Fibroblast of the aortic adventitia (primary cell): Measurements from ENCODE around the gene PLRG1. TPM values are rescaled to one million over a fixed set of nuclear protein-coding genes. Genes with fewer than 3 reads are reported as not detected.

Experiments
- small RNA-seq: library from RNA; depleted of rRNA; stranded (forward); fragments of <200 nt; gene quantifications from one replicate; pipeline ENCODE3, GENCODE V24; 2012
- total RNA-seq: library from RNA; depleted of rRNA; stranded (reverse); fragments of >200 nt; gene quantifications from 2 replicates; pipeline ENCODE4 v1.2.3, GENCODE V29; 2012; ENCODE audit warnings: low replicate concordance

The PLRG1 gene
- total RNA-seq, 1 donor = 79.6 TPM

Small RNA genes within 50 kb of the gene (small RNA-seq; reads per million reads assigned to genes)
- gene RNU6-1285P = not detected

Other genes with a start within 250 kb of the PLRG1 start
- gene DCHS2, start 58.6 kb downstream of the PLRG1 start, total RNA-seq = under 0.01 TPM in 1 of 2 replicates, not detected in the other
- gene FGB, start 12.6 kb upstream of the PLRG1 start, total RNA-seq = not detected in 2 replicates
- gene FGA, start 40.3 kb upstream of the PLRG1 start, total RNA-seq = not detected in 2 replicates
- not detected in 2 replicates for gene FGG, start 62.3 kb upstream of the PLRG1 start, total RNA-seq
- 0.57 TPM in 1 of 2 replicates, not detected in the other for gene LRAT, start 193.6 kb upstream of the PLRG1 start, total RNA-seq
- gene RBM46, start 230.9 kb upstream of the PLRG1 start, total RNA-seq = 0.57 TPM in 1 of 2 replicates, not detected in the other